B cell (primary cell): ENCODE data around the gene B4GALT5. TPM values are rescaled to one million over a fixed set of nuclear protein-coding genes. Genes with fewer than 3 reads are reported as not detected.

Experiments
- ATAC-seq: fragments of 200-7000 bp; cut with Tn5 transposase; one replicate; pipeline ENCODE4 v1.10.0; 2021; ENCODE audit warnings: low read depth, mild to moderate bottlenecking, moderate number of reproducible peaks, moderate library complexity
- CTCF ChIA-PET: fragments of 350-600 bp; sonication (Branson Sonifier 250); formaldehyde crosslinking; loops from one replicate; lab custom pipeline; 2021; ENCODE audit warnings: antibody characterized with exemption, inconsistent platforms; lab: Charles Lee
- POLR2A ChIA-PET: fragments of 350-600 bp; sonication (Branson Sonifier 250); formaldehyde crosslinking; loops from one replicate; lab custom pipeline; 2021; ENCODE audit warnings: antibody characterized with exemption; lab: Charles Lee
- DNase-seq: peaks from one replicate; pipeline ENCODE4 v3.0.0; 2013
- H2AFZ ChIP-seq: 2 replicates; pipeline ENCODE4 v1.6.1; 2012; ENCODE audit warnings: mild to moderate bottlenecking, low read depth, low read length; ENCODE audit not compliant: insufficient read depth, poor library complexity, severe bottlenecking
- H3K27ac ChIP-seq, 2 donors: 1 replicate in 1 of 2; 2 replicates in 1 of 2; pipeline ENCODE4 v1.5.1; 2012 to 2013; ENCODE audit warnings: low read length in 2 of 2, mild to moderate bottlenecking in 2 of 2, moderate library complexity in 1 of 2
- H3K27me3 ChIP-seq, 4 experiments: fragments of 200-600 bp in 1 of 4; sonication (generic) in 1 of 4; replicated peaks in 1 of 4; 1 replicate in 2 of 4; 2 replicates in 2 of 4; pipeline versions ENCODE4 v1.6.1 to v1.7.0; 2013 to 2016; ENCODE audit warnings: low read length in 3 of 4, mild to moderate bottlenecking in 2 of 4, mixed read lengths in 1 of 4, moderate library complexity in 1 of 4; ENCODE audit not compliant: insufficient read depth in 4 of 4, control insufficient read depth in 3 of 4; ENCODE audit errors: control extremely low read depth in 1 of 4
- H3K36me3 ChIP-seq, 2 experiments: replicated peaks in 1 of 2; 1 replicate in 1 of 2; 2 replicates in 1 of 2; pipeline versions ENCODE4 v1.6.1 to v1.7.1; 2013; ENCODE audit warnings: low read length in 1 of 2; ENCODE audit not compliant: insufficient read depth in 2 of 2, control insufficient read depth in 1 of 2; ENCODE audit errors: control extremely low read depth in 1 of 2, extremely low read depth in 1 of 2
- H3K4me1 ChIP-seq, 2 donors: fragments of 200-600 bp in 1 of 2; sonication (generic) in 1 of 2; 1 replicate in 1 of 2; 2 replicates in 1 of 2; pipeline versions ENCODE4 v1.5.1 to v1.6.1; 2013 to 2017; ENCODE audit warnings: low read length in 2 of 2; ENCODE audit not compliant: control insufficient read depth in 2 of 2, insufficient read depth in 2 of 2
- H3K4me2 ChIP-seq: replicated peaks from 2 replicates; pipeline ENCODE3; 2012; ENCODE audit warnings: mild to moderate bottlenecking, low read depth, low read length; ENCODE audit not compliant: poor library complexity, severe bottlenecking
- H3K4me3 ChIP-seq, 5 experiments: fragments of 200-600 bp in 1 of 5; sonication (generic) in 1 of 5; 1 replicate in 3 of 5; 2 replicates in 2 of 5; pipeline versions ENCODE4 v1.5.1 to v1.7.0; 2011 to 2016; ENCODE audit warnings: low read length in 4 of 5, mild to moderate bottlenecking in 4 of 5, low read depth in 2 of 5, control low read depth in 1 of 5, moderate library complexity in 1 of 5; ENCODE audit not compliant: insufficient read depth in 1 of 5; ENCODE audit errors: control extremely low read depth in 1 of 5, extremely low read depth in 1 of 5
- H3K79me2 ChIP-seq: fragments of 200-600 bp; sonication (generic); one replicate; pipeline ENCODE4 v1.6.0; 2016; ENCODE audit warnings: low read length; ENCODE audit not compliant: control insufficient read depth, insufficient read depth
- H3K9ac ChIP-seq: fragments of 200-600 bp; sonication (generic); 2 replicates; pipeline ENCODE4 v1.6.1; 2017; ENCODE audit warnings: mild to moderate bottlenecking, low read length, moderate library complexity
- H3K9me3 ChIP-seq, 3 donors: one replicate each; pipeline versions ENCODE4 v1.6.1 to v1.7.1; 2013; ENCODE audit warnings: low read length in 2 of 3; ENCODE audit not compliant: control insufficient read depth in 2 of 3, insufficient read depth in 1 of 3; ENCODE audit errors: control extremely low read depth in 1 of 3
- H4K20me1 ChIP-seq: 2 replicates; pipeline ENCODE4 v1.6.0; 2012; ENCODE audit warnings: mild to moderate bottlenecking, low read length; ENCODE audit not compliant: insufficient read depth, control insufficient read depth, poor library complexity, severe bottlenecking
- H3K27ac Mint-ChIP-seq: one replicate; pipeline ENCODE4 v1.8.0; 2021; ENCODE audit warnings: mixed read lengths
- H3K27me3 Mint-ChIP-seq: one replicate; pipeline ENCODE4 v1.8.0; 2021; ENCODE audit warnings: mixed read lengths
- H3K4me1 Mint-ChIP-seq: one replicate; pipeline ENCODE4 v1.8.0; 2021; ENCODE audit warnings: mixed read lengths
- H3K4me3 Mint-ChIP-seq: one replicate; pipeline ENCODE4 v1.8.0; 2021; ENCODE audit warnings: mixed read lengths
- H3K9me3 Mint-ChIP-seq: one replicate; pipeline ENCODE4 v1.8.0; 2022; ENCODE audit warnings: mixed read lengths; ENCODE audit not compliant: insufficient read depth
- EZH2 ChIP-seq: IDR thresholded peaks from 2 replicates; pipeline ENCODE4 v1.6.1; 2012; ENCODE audit warnings: borderline replicate concordance, low read depth, mild to moderate bottlenecking, moderate library complexity, low read length; ENCODE audit not compliant: insufficient read depth, poor library complexity, severe bottlenecking
- WGBS: methylation state at CpG from one replicate; pipeline ENCODE4 v1.1.5; 2013; ENCODE audit warnings: missing lambda C conversion rate; ENCODE audit not compliant: insufficient coverage; 5-methylcytosine and 5-hydroxymethylcytosine counted together
- intact Hi-C: fragments of 100-400 bp; cut with micrococcal nuclease; formaldehyde crosslinking; loops from one replicate; pipeline ENCODE4 v1.10.0; 2022
- polyA plus RNA-seq: library from polyadenylated mRNA; depleted of rRNA; stranded (reverse); fragments of >200 nt; gene quantifications from 2 replicates; pipeline ENCODE4 v1.2.3, GENCODE V29; 2012
- total RNA-seq, 2 donors: library from RNA; stranded (reverse); fragments of 120-200 nt in 1 of 2; gene quantifications; 1 replicate in 1 of 2; 2 replicates in 1 of 2; pipeline versions ENCODE4 v1.2.3 to v1.2.4, GENCODE V29; 2013 to 2022
- TF ChIP-seq, protein P1 (sequence below): fragments of 200-600 bp; IDR thresholded peaks from one replicate; pipeline ENCODE4 v1.8.0; 2022; ENCODE audit warnings: antibody characterized with exemption, mild to moderate bottlenecking

B4GALT5 gene
- total and polyA plus RNA-seq, 2 donors (not counting 1 experiment from before 2014, with no cell fraction given) = 3.4 to 7.3 TPM

- Histone ChIP-seq H3K4me3 (no peak overlapping the region), H3K27me3 (no peaks in the 10 kb centered on the region), H3K4me1 (peaks cover 7 to 11% of the 10 kb centered on the region in 2 donors), H3K9me3 (no peaks in the 10 kb centered on the region), H3K27ac (no peak overlapping the region), H3K9ac (no peak overlapping the region), H3K79me2 (peaks cover 95% of the 10 kb centered on the region), H2AFZ (no peak overlapping the region), H4K20me1 (peaks cover 16% of the 10 kb centered on the region), H3K4me2 (no peak overlapping the region), H3K36me3 (no peaks in the 10 kb centered on the region)
- intact Hi-C loops = no loop called here
- Mint-ChIP-seq H3K27me3 (no peaks in the 10 kb centered on the region), H3K4me1 (peaks cover 47% of the 10 kb centered on the region), H3K27ac (no peak overlapping the region), H3K4me3 (no peak overlapping the region), H3K9me3 (no peaks in the 10 kb centered on the region)
- DNase-seq (no peak), ATAC-seq (no peak)
- TF ChIP-seq, protein P1, sequence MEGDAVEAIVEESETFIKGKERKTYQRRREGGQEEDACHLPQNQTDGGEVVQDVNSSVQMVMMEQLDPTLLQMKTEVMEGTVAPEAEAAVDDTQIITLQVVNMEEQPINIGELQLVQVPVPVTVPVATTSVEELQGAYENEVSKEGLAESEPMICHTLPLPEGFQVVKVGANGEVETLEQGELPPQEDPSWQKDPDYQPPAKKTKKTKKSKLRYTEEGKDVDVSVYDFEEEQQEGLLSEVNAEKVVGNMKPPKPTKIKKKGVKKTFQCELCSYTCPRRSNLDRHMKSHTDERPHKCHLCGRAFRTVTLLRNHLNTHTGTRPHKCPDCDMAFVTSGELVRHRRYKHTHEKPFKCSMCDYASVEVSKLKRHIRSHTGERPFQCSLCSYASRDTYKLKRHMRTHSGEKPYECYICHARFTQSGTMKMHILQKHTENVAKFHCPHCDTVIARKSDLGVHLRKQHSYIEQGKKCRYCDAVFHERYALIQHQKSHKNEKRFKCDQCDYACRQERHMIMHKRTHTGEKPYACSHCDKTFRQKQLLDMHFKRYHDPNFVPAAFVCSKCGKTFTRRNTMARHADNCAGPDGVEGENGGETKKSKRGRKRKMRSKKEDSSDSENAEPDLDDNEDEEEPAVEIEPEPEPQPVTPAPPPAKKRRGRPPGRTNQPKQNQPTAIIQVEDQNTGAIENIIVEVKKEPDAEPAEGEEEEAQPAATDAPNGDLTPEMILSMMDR = no peak
- TF ChIP-seq EZH2 = no peak
- WGBS = no CpG with 5 or more reads among the region's 3 CpGs
- ChIA-PET CTCF (interaction anchor here (0.6 to 1.1 kb wide), 2 partner anchors 15 to 87 kb away, joined by 3 read pairs; no protein-coding TSS in a partner anchor), POLR2A (no interaction called here)
These were observed 17.8 kb downstream of the B4GALT5 start for GRCh38 chr20:49695830-49696229.

DNA sequence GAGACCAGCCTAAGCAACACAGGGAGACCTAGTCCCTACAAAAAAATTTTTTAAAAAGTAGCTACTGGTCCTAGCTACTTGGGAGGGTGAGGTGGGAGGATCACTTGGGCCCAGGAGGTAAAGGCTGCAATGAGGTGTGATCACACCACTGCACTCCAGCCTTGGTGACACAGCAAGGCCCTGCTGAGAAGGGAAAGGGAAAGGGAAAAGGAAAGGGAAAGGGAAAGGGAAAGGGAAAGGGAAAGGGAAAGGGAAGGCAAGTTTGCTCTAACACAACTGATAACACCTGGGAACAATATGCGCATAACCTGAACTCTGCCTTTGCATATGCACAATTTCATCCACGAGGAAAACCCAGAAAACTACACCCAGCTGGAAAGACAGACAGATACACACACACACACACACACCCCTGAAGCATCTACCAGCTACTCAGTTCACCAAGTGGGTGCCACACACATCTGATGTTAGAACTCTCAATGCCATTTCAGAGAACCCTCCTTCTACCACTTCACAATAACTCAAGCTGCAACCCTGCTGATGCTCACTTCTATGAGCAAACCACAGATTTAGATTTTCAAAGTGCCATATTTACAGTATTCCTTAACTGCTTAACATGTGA, 19.1 kb downstream of the B4GALT5 start:
- no peak overlapping the region for H3K4me3 ChIP-seq
- no peak overlapping the region for H3K4me3 Mint-ChIP-seq
- H3K27me3 Mint-ChIP-seq = no peaks in the 10 kb centered on the region
- 93% methylated on average over 2 of the region's 2 CpGs for WGBS
- TF ChIP-seq EZH2 = no peak
- TF ChIP-seq, protein P1 = no peak
- H3K27ac Mint-ChIP-seq = peak overlapping the region; percentile 10
- POLR2A ChIA-PET = no interaction called here
- peaks cover 16% of the 10 kb centered on the region for H4K20me1 ChIP-seq
- CTCF ChIA-PET = interaction anchor here (0.5 to 1.1 kb wide), 2 partner anchors 83 to 86 kb away, joined by 3 read pairs; no protein-coding TSS in a partner anchor
- peaks cover 6 to 11% of the 10 kb centered on the region in 2 donors for H3K4me1 ChIP-seq
- DNase-seq (no peak), ATAC-seq (no peak)
- H3K36me3 ChIP-seq = no peaks in the 10 kb centered on the region
- no peak overlapping the region for H3K27ac ChIP-seq
- no peaks in the 10 kb centered on the region for H3K9me3 ChIP-seq
- no peak overlapping the region for H2AFZ ChIP-seq
- no peak overlapping the region for H3K9ac ChIP-seq
- H3K79me2 ChIP-seq = peaks cover 93% of the 10 kb centered on the region
- H3K4me2 ChIP-seq = no peak overlapping the region
- H3K27me3 ChIP-seq = no peaks in the 10 kb centered on the region
- H3K4me1 Mint-ChIP-seq = peaks cover 42% of the 10 kb centered on the region
- H3K9me3 Mint-ChIP-seq = no peaks in the 10 kb centered on the region
- intact Hi-C loops = no loop called here
